ENCODE results near the gene PSMB2. TPM values are rescaled to one million over a fixed set of nuclear protein-coding genes. Genes with fewer than 3 reads are reported as not detected.

PSMB2 gene
- total RNA-seq, 4 donors from 2014 or later, result 34.8 to 53.9 (median 52.5) TPM

DNA sequence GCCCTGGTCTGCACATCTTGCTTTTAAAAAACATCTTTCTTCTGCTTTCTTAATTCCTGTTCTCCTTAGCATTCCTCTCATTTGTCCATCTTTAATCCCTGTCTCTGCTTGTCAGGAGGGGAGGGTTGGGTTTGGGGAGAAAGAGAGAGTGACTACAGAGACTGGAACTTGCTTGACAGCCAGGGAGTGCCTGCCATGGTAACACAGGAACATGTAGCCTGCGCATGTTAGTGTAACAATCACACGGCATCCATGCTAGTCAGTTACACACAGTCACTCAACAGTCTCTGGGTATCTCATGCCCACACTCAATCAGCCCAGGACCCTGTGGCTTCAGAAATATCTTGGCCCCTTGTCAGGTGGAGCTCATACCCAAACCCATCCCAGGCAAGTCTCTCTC lies 69.0 kb downstream of the PSMB2 start:
- Histone ChIP-seq H3K9me3 (no peaks in the 10 kb centered on the region), H3K4me3 (no peak overlapping the region)

DNA sequence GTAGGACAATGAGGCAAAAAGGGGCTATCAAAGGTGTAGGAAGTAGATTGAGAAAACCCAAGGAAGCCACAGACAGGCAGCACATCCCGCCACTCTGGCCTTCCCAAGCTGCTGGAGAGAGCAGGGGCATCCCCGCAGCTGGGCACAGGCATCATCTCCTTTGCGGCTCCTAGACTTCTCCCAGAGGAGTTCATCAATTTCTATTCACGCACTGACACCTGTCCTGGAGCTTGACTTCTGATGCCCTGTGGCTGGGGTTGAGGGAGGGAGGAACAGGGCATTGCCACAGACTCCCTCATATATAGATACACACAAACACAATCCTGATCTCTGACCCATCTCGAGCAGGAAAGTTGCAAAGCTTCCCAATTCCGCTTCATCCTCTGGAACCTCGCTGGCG lies 70.1 kb downstream of the PSMB2 start:
- Histone ChIP-seq H3K4me1 (peaks cover 43% of the 10 kb centered on the region), H3K4me3 (no peak overlapping the region), H3K36me3 (no peaks in the 10 kb centered on the region), H3K27ac (no peak overlapping the region), H3K9me3 (no peaks in the 10 kb centered on the region), H3K27me3 (peaks cover 7% of the 10 kb centered on the region)
- DNase-seq (ENCODE audit: low spot score in 2 of 2), result peak; percentile 46 to 57
- no peak for TF ChIP-seq POLR2A (IDR thresholded peaks at IDR 0.05)
- TF ChIP-seq EP300 (IDR thresholded peaks at IDR 0.05), result no peak
- TF ChIP-seq POLR2AphosphoS5 (IDR thresholded peaks at IDR 0.05), result no peak
- TF ChIP-seq, protein P1, sequence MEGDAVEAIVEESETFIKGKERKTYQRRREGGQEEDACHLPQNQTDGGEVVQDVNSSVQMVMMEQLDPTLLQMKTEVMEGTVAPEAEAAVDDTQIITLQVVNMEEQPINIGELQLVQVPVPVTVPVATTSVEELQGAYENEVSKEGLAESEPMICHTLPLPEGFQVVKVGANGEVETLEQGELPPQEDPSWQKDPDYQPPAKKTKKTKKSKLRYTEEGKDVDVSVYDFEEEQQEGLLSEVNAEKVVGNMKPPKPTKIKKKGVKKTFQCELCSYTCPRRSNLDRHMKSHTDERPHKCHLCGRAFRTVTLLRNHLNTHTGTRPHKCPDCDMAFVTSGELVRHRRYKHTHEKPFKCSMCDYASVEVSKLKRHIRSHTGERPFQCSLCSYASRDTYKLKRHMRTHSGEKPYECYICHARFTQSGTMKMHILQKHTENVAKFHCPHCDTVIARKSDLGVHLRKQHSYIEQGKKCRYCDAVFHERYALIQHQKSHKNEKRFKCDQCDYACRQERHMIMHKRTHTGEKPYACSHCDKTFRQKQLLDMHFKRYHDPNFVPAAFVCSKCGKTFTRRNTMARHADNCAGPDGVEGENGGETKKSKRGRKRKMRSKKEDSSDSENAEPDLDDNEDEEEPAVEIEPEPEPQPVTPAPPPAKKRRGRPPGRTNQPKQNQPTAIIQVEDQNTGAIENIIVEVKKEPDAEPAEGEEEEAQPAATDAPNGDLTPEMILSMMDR (IDR thresholded peaks at IDR 0.05), result no peak
- WGBS, result 95% methylated on average over 8 of the region's 8 CpGs

More for the DNA sequence above, 69.0 kb downstream of the PSMB2 start:
- H3K36me3 ChIP-seq, result no peaks in the 10 kb centered on the region
- H3K27ac ChIP-seq, result no peak overlapping the region
- DNase-seq (ENCODE audit: low spot score in 2 of 2), result no peak
- 68% methylated on average over 2 of the region's 2 CpGs for WGBS
- TF ChIP-seq POLR2A (IDR thresholded peaks at IDR 0.05), result no peak
- TF ChIP-seq POLR2AphosphoS5 (IDR thresholded peaks at IDR 0.05), result no peak
- no peak for TF ChIP-seq EP300 (IDR thresholded peaks at IDR 0.05)
- TF ChIP-seq, protein P1 (IDR thresholded peaks at IDR 0.05), result no peak
- peaks cover 13% of the 10 kb centered on the region for H3K27me3 ChIP-seq
- peaks cover 54% of the 10 kb centered on the region for H3K4me1 ChIP-seq

DNA sequence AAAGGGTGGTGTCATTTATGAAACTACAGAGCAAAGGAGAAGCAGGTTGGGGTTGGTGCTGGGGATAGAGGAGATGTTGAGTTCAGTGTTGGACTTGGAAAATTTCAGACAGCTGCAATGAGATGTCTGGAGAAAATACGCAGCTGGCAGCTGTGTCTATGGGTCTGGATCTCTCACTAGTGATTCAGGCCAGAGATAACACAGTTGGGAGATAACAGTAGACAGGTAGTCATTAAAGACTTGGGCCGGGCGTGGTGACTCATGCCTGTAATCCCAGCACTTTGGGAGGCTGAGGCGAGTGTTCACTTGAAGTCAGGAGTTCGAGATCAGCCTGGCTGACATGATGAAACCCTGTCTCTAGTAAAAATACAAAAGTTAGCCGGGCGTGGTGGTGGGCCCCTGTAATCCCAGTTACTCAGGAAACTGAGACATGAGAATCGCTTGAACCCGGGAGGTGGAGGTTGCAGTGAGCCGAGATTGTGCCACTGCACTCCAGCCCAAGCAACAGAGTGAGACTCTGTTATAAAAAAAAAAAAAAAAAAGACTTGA lies 70.7 kb downstream of the PSMB2 start:
- Histone ChIP-seq H3K27me3 (peaks cover 7% of the 10 kb centered on the region), H3K4me1 (peaks cover 39% of the 10 kb centered on the region)

DNA sequence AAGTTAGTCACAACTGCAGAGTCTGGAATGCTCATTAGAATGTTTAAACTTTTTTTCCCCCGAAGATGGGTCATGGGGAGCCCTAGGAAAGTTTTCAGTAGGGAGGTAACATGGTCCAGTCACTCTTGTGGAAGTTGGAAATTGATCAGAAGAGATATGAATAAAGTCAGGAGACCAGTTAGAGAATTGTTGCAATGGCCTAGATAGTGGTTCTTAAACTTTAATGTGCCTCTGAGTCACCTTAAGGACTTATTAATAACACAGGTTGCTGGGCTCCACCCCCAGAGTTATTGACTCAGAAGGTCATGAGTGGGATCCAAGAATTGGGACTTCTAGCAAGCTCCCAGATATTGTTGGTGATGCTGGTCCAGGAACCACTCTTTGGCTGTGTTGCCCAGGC lies 71.4 kb downstream of the PSMB2 start:
- 78% methylated on average over 1 of the region's 1 CpG for WGBS
- TF ChIP-seq EP300 (IDR thresholded peaks at IDR 0.05) (no peak), POLR2A (IDR thresholded peaks at IDR 0.05) (no peak), POLR2AphosphoS5 (IDR thresholded peaks at IDR 0.05) (no peak)
- TF ChIP-seq, protein P1 (IDR thresholded peaks at IDR 0.05), result no peak
- no peak overlapping the region for H3K27ac ChIP-seq
- peaks cover 5% of the 10 kb centered on the region for H3K36me3 ChIP-seq
- peaks cover 7% of the 10 kb centered on the region for H3K27me3 ChIP-seq
- no peak overlapping the region for H3K4me3 ChIP-seq
- peaks cover 31% of the 10 kb centered on the region for H3K4me1 ChIP-seq
- no peak for DNase-seq (ENCODE audit: low spot score in 2 of 2)
- no peaks in the 10 kb centered on the region for H3K9me3 ChIP-seq

More for the DNA sequence above, 70.7 kb downstream of the PSMB2 start:
- Histone ChIP-seq H3K36me3 (no peaks in the 10 kb centered on the region), H3K9me3 (no peaks in the 10 kb centered on the region), H3K27ac (no peak overlapping the region), H3K4me3 (no peak overlapping the region)
- TF ChIP-seq, protein P1 (IDR thresholded peaks at IDR 0.05), result no peak
- no peak for TF ChIP-seq POLR2AphosphoS5 (IDR thresholded peaks at IDR 0.05)
- no peak for TF ChIP-seq POLR2A (IDR thresholded peaks at IDR 0.05)
- TF ChIP-seq EP300 (IDR thresholded peaks at IDR 0.05), result no peak
- WGBS, result 82% methylated on average over 10 of the region's 10 CpGs
- DNase-seq (ENCODE audit: low spot score in 2 of 2), result no peak

DNA sequence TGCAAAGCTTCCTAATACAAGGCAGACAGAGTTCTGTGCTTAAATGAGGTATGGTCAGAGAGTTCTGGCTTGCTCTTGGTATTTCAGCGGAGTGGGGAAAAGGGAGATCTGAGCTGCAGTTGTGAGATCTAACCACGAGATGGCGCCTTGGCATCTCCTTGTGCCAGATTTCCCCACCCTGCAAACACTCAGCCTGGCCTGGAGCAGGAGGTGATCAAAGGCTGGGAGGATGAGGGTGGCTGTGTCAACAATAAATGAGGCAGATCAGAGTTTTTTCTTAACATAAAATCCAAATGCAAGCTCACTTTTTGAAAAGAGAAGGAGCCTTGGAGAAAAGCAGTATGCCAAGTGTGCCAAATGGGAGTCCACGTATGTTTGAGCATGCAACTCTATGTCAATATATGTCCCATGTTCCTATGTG lies 72.3 kb downstream of the PSMB2 start:
- peak in 1 of 2 donors; percentile 80 for DNase-seq (ENCODE audit: low spot score in 2 of 2)
- H3K27ac ChIP-seq, result no peak overlapping the region

More for the DNA sequence above, 72.3 kb downstream of the PSMB2 start:
- peaks cover 4% of the 10 kb centered on the region for H3K27me3 ChIP-seq
- H3K36me3 ChIP-seq, result peaks cover 6% of the 10 kb centered on the region
- peaks cover 27% of the 10 kb centered on the region for H3K4me1 ChIP-seq
- no peak overlapping the region for H3K4me3 ChIP-seq
- whole genome bisulfite sequencing, result 16% methylated on average over 4 of the region's 4 CpGs
- TF ChIP-seq POLR2A (IDR thresholded peaks at IDR 0.05) (no peak), POLR2AphosphoS5 (IDR thresholded peaks at IDR 0.05) (no peak), EP300 (IDR thresholded peaks at IDR 0.05) (no peak)
- TF ChIP-seq, protein P1 (IDR thresholded peaks at IDR 0.05), result peak; percentile 77 to 85
- no peaks in the 10 kb centered on the region for H3K9me3 ChIP-seq
